SK-N-MC (cell line): Measurements from ENCODE around the gene DHRS7B.

Source experiments
- EZH2 ChIP-seq: fragments of 200-600 bp; sonication (generic); IDR thresholded peaks from one replicate; pipeline ENCODE4 v1.6.1; 2017; ENCODE audit warnings: antibody characterized with exemption
- POLR2AphosphoS5 ChIP-seq: IDR thresholded peaks from 2 replicates; pipeline ENCODE4 v1.6.1; 2012; ENCODE audit warnings: mild to moderate bottlenecking, low read depth, low read length, borderline replicate concordance

- TF ChIP-seq EZH2 (no peak), POLR2AphosphoS5 (no peak)
These were observed 75.7 kb downstream of the DHRS7B start for GRCh38 chr17:21202512-21202911.
